Measurements from ENCODE around the gene GRAMD1B.

GRAMD1B gene

GRCh38 chr11:123575441-123575840 lies 145.4 kb downstream of the GRAMD1B start:
- no peak for DNase-seq

- DNase-seq: no peak
Measured at GRCh38 chr11:123576082-123576481, 146.0 kb downstream of the GRAMD1B start.

DNA sequence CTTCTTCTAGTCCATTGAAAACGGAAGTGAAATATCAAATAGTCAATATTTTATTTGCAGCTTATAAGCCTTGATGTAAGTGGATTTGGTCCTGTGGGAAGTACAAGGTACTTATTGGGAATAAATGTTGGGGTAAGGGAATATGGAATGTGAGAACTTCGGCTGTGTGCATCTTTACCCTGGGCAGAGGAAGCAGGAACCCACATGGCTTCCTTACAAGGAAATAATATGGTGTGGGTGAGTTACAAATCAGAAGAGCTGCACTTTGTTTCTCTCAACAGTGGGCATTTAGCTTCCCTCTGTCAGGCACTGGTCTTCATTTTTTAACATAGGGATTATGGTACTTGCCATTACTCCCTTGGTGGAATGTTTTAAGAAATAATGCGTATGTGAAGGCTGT lies 146.4 kb downstream of the GRAMD1B start:
- DNase-seq: no peak

GRCh38 chr11:123577081-123577598 lies 147.1 kb downstream of the GRAMD1B start:
- DNase-seq: peak; percentile 34

- DNase-seq: no peak
Measured at GRCh38 chr11:123578778-123579481, 148.9 kb downstream of the GRAMD1B start.

- no peak for DNase-seq
Measured at GRCh38 chr11:123579482-123579812, 149.4 kb downstream of the GRAMD1B start.

- no peak for DNase-seq
Measured at GRCh38 chr11:123580137-123580536, 150.1 kb downstream of the GRAMD1B start.

GRCh38 chr11:123580557-123581275 lies 150.6 kb downstream of the GRAMD1B start:
- DNase-seq: peak; percentile 28

DNA sequence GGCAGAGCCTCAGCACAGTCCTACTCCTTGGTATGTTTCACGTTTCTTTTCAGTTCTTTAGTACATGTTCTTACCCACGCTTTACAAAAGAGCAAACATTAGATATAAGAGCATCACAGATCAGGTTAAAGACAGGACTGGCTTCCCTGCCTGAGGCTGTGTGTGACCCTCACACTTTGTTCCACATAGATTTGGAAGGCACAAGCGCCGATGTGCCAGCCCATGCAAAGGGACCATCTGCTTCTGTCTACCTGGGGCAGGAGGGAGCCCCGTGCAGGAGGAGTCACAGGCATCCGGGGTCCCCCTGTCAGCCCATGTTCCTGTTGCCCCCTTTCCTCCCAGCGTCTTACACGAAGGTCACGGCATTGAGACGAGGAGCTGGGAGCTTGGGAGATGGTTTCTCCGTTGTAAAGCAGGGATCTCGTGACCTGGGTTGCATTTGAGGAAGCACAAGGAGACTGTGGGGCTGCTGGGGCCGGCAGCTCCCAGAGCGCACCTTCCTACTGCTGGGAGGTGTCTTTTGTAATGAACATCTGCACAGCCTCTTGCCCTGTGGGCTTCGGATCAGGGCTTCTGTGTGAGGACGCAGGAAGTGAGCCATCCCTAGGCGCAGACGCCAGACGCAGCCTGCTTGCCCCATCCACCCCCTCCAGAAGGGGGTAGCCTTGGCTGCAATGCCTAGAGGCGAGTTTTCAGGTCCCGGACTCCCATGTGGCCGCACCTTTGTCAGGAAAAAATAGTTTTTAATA lies 151.8 kb downstream of the GRAMD1B start:
- DNase-seq: no peak

DNA sequence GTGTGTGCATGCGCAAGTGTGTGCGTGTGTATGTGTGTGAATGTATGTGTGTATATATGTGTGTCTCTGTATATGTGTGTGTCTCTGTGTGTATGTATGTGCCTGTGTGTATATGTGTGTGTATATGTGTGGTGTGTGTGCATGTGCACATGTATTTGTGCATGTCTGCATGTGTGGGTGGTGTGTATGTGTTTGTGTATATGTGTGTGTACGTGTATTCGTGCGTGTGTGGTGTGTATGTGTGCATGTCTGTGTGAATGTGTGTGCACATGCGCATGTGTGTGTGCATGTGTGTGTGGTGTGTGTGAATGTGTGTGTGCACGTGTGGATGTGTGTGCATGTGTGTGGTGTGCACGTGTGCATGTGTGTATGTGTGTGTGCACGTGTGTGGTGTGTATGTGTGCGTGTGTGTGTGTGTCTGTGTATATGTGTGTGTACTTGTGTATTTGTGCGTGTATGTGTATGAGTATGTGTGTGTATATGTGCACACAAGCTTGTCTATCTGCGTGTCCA lies 153.0 kb downstream of the GRAMD1B start:
- no peak for DNase-seq

GRCh38 chr11:123584186-123584585 lies 154.1 kb downstream of the GRAMD1B start:
- no peak for DNase-seq

GRCh38 chr11:123584737-123585136 lies 154.7 kb downstream of the GRAMD1B start:
- DNase-seq: no peak

DNA sequence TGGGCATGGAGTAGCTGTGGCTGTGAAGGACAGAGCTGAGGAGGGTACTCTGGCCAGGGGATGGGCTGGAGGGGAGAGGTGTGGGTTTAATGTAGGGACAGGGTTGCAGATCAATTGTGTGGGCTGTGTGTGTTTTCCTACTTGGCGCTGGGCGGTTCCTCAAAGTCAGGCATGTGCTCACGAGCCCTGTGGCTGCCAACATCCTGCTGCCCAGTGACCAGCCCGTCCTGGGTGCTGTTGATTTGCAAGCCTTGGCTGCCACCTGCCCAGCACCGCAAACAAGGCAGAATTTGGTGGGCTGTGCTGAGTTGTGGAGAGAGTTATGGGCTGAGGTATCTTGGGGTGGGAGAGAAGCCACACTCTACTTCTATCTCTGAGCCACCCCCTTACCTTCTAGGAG lies 155.1 kb downstream of the GRAMD1B start:
- no peak for DNase-seq

DNA sequence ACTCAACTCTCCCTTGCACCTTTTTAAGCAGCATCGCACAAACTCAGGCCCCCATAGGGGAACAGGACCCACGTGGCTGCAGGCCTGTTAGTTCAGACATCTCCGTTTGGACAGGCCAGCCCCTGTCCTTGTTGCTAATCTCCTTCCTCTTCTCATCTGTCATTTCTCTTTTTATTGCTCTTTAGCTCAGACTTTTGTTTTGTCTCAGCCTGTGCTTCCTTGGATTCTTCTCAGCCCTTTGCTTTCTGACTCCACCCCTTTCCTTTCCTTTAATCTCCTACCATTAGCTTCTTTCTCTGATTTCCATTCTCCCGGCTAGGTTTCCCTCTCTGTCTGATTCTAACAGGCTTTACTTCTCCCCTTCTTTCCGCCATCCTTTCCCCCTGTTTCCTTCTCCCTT lies 155.6 kb downstream of the GRAMD1B start:
- DNase-seq: no peak

DNA sequence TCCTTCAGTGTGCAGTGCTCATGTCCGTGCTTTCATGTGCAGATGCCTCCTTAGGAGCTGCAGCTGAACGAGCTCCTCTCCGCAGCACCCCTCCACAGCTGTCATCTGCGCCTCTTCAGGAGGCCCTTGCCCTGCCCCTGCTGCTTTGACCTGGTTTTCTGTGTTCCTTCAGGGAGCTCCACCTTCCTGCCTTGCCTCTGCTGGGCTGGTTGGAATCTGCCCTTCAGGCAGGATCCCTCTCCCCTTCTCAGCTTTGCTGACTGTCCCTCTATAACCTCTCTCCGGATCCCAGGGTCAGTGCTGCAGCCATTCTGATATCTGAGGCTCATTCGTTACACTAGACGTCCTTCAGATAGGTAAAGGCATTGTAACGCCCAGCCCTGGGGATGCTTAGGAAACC lies 156.5 kb downstream of the GRAMD1B start:
- no peak for DNase-seq

DNA sequence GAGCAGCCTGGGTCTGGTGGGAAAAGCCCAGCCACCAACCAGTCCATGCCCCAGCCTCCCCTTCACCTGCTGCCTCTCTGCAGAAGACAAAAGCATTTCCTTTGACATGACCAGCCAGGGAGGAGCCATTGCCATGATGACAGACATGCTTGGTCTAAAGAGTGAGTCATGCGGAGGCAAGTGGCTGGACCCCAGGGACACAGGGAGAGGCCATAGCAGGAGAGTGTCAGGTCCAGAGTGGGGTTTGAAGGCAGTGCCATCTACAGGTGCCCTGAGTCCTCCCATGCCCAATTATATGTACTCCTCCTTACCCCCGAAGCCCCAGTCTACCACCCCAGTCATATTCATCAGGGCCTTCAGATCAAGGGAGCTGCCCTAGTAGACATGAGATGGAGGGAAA lies 157.0 kb downstream of the GRAMD1B start:
- DNase-seq: no peak

- DNase-seq: no peak
Measured at GRCh38 chr11:123587559-123587958, 157.5 kb downstream of the GRAMD1B start.

DNA sequence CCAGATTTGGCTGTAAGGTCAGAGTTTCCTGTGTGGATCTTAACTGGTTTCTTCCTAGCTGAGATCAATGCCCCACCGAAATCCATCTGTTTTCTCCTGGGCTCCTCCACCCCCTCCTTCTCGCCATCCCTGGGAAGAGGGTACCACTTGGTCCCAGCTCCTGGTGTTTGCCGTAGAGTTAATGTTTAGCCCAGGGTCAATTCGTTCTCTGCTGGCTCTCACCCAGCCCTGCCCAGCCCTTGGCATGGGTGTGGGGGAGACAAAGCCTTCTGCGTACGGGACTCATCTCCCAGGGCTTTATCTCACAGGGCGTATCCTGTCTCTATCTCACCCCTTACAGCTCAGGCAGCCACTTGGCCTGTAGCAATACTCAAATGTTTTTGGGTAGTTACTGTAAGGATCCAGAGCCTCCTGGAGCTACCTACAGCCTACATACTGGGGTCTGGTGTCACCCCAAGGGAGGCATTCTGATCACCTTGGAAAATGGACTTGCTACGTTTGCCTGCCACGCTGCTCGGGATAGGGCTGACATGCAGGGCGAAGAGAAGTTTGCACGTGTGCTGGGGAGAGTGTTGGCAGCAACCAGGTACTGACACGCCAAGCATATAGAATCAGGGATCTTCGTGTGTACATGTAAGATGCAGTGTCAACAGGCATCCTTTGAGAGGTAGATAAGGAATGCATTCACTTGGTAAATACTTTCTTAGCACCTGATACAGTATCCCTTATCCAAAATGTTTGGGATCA lies 158.2 kb downstream of the GRAMD1B start:
- DNase-seq: no peak

DNA sequence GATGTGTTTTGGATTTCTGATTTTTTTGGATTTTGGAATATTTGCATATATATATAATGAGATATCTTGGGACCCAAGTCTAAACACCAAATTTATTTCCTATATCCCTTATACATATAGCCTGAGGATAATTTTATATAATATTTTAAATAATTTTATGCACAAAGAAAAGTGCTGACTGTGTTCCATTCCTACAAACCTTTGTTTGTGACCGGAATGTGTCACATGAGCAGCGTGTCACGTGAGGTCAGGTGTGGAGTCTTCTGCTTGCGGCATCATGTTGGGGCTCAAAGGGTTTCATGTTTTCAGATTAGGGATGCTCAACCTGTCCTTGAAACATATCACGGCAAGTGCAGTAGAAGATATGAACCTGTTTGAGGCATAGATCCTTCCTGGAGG lies 158.8 kb downstream of the GRAMD1B start:
- DNase-seq: no peak

DNA sequence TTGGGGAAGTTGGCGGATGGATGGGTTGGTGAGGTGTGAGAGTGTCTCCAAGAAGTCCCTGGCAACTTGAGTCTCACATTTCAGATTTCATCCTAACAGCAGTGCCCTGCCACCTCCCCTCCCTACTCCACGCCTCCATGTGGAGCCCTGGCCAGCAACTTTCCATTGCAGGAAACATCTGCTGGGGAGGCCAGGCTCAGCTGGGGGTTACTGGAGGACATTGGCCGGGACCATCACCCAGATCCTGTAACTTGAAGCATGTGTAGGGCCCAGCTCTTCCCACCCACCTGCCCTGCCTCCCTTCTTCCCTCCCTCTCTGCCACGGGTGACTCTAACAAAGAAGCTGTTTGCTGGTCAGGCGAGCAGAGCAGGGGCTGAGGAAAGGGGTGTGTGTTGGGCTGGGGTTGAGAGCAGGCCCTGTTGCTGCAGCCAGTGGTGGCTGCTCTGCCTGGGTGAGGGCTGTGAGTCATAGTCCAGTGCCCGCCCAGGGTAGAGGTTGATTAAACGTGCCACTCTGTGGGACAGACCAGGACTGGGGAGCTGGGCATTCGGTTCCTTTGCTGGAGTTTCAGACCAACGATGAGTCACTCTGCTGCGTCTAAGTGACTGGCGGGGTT lies 160.3 kb downstream of the GRAMD1B start:
- no peak for DNase-seq

- DNase-seq: no peak
Measured at GRCh38 chr11:123593570-123593969, 163.5 kb downstream of the GRAMD1B start.

DNA sequence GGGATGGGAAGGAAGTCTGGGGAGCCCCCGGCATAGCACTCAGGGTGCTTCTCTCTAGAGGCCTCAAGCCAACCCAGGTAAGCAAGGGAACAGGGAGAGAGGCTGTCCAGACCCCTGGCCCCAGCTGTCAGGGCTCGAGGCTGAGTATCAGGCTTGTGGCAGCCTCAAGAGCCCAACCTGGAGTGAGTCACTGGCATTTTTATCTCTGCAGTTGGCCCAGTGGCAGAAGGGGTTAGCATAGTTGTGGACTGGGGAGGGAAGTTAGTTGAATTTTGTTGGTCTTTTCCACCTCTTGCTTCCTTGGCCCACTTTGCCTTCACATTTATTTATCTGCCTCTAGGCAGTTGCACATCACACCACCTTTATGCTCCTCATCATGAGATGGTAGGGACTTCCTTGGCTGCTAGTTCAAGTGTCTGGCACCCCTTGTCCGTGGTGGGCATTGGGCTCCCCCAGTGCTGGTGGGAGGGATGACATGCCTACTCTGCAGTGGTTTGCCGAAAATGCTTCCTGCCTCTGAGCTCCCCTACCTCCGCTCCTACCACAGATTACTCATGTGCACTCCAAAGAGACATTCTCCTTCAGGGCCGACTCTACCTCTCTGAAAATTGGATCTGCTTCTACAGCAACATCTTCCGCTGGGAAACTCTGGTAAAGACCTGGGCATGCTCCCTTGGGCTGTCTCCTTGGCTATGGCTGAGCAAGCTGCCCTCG lies 164.3 kb downstream of the GRAMD1B start:
- DNase-seq: no peak

All from effector CD8-positive, alpha-beta T cell (primary cell).